Adrenal gland (tissue), 5 donors: ENCODE data around the gene AAR2.

Source experiments
- CTCF ChIP-seq, 6 experiments: fragments of 450-650 bp in 4 of 6; fragments of 200-600 bp in 2 of 6; sonication (generic) in 1 of 6; IDR thresholded peaks; 1 replicate in 5 of 6; 2 replicates in 1 of 6; pipeline versions ENCODE4 v1.5.1 to v1.8.0; 2016 to 2021; ENCODE audit warnings: antibody characterized with exemption in 6 of 6, mild to moderate bottlenecking in 2 of 6, moderate library complexity in 1 of 6
- POLR2A ChIP-seq, 2 donors: fragments of 450-650 bp; IDR thresholded peaks; one replicate each; pipeline ENCODE4 v1.6.1; 2017; ENCODE audit warnings: antibody characterized with exemption in 2 of 2, mild to moderate bottlenecking in 2 of 2, moderate library complexity in 1 of 2
- donor health status: DM: no; HTN: no; CAD: no.

- TF ChIP-seq CTCF (IDR thresholded peaks at IDR 0.05) (no peak), POLR2A (IDR thresholded peaks at IDR 0.05) (no peak)
Observed at GRCh38 chr20:36193977-36194712, 42.1 kb upstream of the AAR2 start.
